ENCODE results near the gene GPC5.

The GPC5 gene

GRCh38 chr13:92196591-92197256 lies 798.3 kb downstream of the GPC5 start:
- TF ChIP-seq REST (IDR thresholded peaks at IDR 0.05; ENCODE audit: low read depth) (no peak), EP300 (IDR thresholded peaks at IDR 0.05; ENCODE audit: borderline replicate concordance) (no peak), YY1 (IDR thresholded peaks at IDR 0.05; ENCODE audit: low read depth) (no peak), NFIC (IDR thresholded peaks at IDR 0.05) (no peak), EGR1 (IDR thresholded peaks at IDR 0.05) (no peak), CREB1 (IDR thresholded peaks at IDR 0.05; ENCODE audit: low read depth) (no peak), CEBPB (IDR thresholded peaks at IDR 0.05) (no peak), ZBTB7A (IDR thresholded peaks at IDR 0.05; ENCODE audit: low read depth) (no peak), MAX (IDR thresholded peaks at IDR 0.05) (no peak)

DNA sequence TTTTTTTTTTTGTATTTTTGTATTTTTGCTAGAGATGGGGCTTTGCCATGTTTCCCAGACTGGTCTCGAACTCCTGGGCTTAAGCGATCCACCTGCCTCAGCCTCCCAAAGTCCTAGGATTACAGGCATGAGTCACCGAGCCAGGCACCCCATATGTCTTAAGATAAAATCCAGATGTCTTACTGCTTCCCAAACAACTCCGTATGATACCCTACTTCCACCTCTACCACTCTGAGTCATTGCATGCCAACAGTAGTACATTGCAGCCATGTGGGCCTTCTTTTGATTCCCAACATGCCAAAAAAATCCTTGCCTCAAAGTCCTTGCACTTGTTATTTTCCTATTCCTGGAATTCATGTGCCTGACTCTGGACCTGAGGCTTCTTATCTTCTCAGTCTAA lies 799.2 kb downstream of the GPC5 start:
- TF ChIP-seq ZBTB7A (IDR thresholded peaks at IDR 0.05; ENCODE audit: low read depth) (no peak), RAD21 (IDR thresholded peaks at IDR 0.05; ENCODE audit: low read depth) (no peak), YY1 (IDR thresholded peaks at IDR 0.05; ENCODE audit: low read depth) (no peak), EP300 (IDR thresholded peaks at IDR 0.05; ENCODE audit: borderline replicate concordance) (no peak), TEAD4 (IDR thresholded peaks at IDR 0.05) (no peak), NFIC (IDR thresholded peaks at IDR 0.05) (no peak), MAX (IDR thresholded peaks at IDR 0.05) (no peak), TAF1 (IDR thresholded peaks at IDR 0.05; ENCODE audit: low read depth) (no peak), USF1 (IDR thresholded peaks at IDR 0.05) (no peak), CREB1 (IDR thresholded peaks at IDR 0.05; ENCODE audit: low read depth) (no peak)

DNA sequence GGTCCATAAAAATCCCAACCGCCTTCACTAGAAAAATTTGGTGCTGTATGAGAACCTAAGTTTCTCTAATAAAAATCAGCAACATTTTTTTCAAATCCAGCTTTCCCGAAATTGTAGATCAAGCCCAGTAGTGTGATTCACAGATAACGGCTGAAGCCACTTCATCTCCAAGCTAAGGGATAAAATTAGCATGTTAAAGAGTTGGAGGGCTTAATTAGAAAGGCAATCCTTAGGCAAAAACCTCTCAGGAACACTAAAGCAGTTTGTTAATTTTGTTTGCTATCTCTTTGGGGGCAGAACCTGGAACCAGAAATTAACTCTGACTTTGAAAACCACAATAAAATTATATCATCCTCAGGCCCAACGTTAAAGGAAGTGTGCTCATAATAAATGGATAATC lies 820.2 kb downstream of the GPC5 start:
- TF ChIP-seq RAD21 (IDR thresholded peaks at IDR 0.05; ENCODE audit: low read depth) (no peak), NFIC (IDR thresholded peaks at IDR 0.05) (no peak), EGR1 (IDR thresholded peaks at IDR 0.05) (no peak), CEBPB (IDR thresholded peaks at IDR 0.05) (no peak), TCF12 (IDR thresholded peaks at IDR 0.05; ENCODE audit: low read depth) (no peak), TAF1 (IDR thresholded peaks at IDR 0.05; ENCODE audit: low read depth) (no peak), MAX (IDR thresholded peaks at IDR 0.05) (no peak), ZBTB7A (IDR thresholded peaks at IDR 0.05; ENCODE audit: low read depth) (no peak), REST (IDR thresholded peaks at IDR 0.05; ENCODE audit: low read depth) (no peak), YY1 (IDR thresholded peaks at IDR 0.05; ENCODE audit: low read depth) (no peak), USF1 (IDR thresholded peaks at IDR 0.05) (no peak)

GRCh38 chr13:92221916-92222315 lies 823.5 kb downstream of the GPC5 start:
- no peak for TF ChIP-seq NFIC (IDR thresholded peaks at IDR 0.05)
- no peak for TF ChIP-seq CREB1 (IDR thresholded peaks at IDR 0.05; ENCODE audit: low read depth)
- TF ChIP-seq YY1 (IDR thresholded peaks at IDR 0.05; ENCODE audit: low read depth), result no peak
- no peak for TF ChIP-seq TEAD4 (IDR thresholded peaks at IDR 0.05)
- TF ChIP-seq USF1 (IDR thresholded peaks at IDR 0.05), result no peak
- no peak for TF ChIP-seq RAD21 (IDR thresholded peaks at IDR 0.05; ENCODE audit: low read depth)

- no peak for TF ChIP-seq EP300 (IDR thresholded peaks at IDR 0.05; ENCODE audit: borderline replicate concordance)
- no peak for TF ChIP-seq NFIC (IDR thresholded peaks at IDR 0.05)
- no peak for TF ChIP-seq RAD21 (IDR thresholded peaks at IDR 0.05; ENCODE audit: low read depth)
- TF ChIP-seq TAF1 (IDR thresholded peaks at IDR 0.05; ENCODE audit: low read depth), result no peak
- TF ChIP-seq REST (IDR thresholded peaks at IDR 0.05; ENCODE audit: low read depth), result no peak
- TF ChIP-seq FOXM1 (IDR thresholded peaks at IDR 0.05; ENCODE audit: borderline replicate concordance, low read depth), result no peak
- TF ChIP-seq TCF12 (IDR thresholded peaks at IDR 0.05; ENCODE audit: low read depth), result no peak
- no peak for TF ChIP-seq TEAD4 (IDR thresholded peaks at IDR 0.05)
- TF ChIP-seq CEBPB (IDR thresholded peaks at IDR 0.05), result no peak
- no peak for TF ChIP-seq ZBTB7A (IDR thresholded peaks at IDR 0.05; ENCODE audit: low read depth)
- no peak for TF ChIP-seq CREB1 (IDR thresholded peaks at IDR 0.05; ENCODE audit: low read depth)
- no peak for TF ChIP-seq EGR1 (IDR thresholded peaks at IDR 0.05)
- TF ChIP-seq USF1 (IDR thresholded peaks at IDR 0.05), result no peak
- TF ChIP-seq YY1 (IDR thresholded peaks at IDR 0.05; ENCODE audit: low read depth), result no peak
Observed at GRCh38 chr13:92224052-92224821, 825.8 kb downstream of the GPC5 start.
